Vagina (tissue), 2 donors: Measurements from ENCODE around the gene DNAH12.

Experiments used
- CTCF ChIP-seq, 3 experiments: fragments of 450-650 bp in 2 of 3; fragments of 200-600 bp in 1 of 3; sonication (generic) in 1 of 3; IDR thresholded peaks; one replicate each; pipeline ENCODE4 v1.5.1; 2017 to 2019; ENCODE audit warnings: antibody characterized with exemption in 3 of 3, mild to moderate bottlenecking in 2 of 3, moderate library complexity in 2 of 3
- POLR2A ChIP-seq, 2 donors: fragments of 450-650 bp; IDR thresholded peaks; one replicate each; pipeline ENCODE4 v1.6.1; 2017; ENCODE audit warnings: antibody characterized with exemption in 2 of 2, mild to moderate bottlenecking in 2 of 2, moderate library complexity in 2 of 2

DNA sequence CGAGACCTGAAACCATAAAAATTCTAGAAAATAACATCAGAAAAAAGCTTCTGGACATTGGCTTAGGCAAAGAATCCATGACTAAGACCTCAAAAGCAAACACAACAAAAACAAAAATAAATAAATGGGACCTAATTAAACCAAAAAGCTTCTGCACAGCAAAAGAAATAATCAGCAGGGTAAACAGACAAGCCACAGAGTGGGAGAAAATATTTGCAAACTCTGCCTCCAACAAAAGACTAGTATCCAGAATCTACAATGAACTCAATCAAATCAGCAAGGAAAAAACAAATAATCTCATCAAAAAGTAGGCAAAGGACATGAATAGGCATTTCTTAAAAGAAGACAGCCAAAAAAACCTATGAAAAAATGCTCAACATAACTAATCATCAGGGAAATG lies 59.6 kb downstream of the DNAH12 start:
- TF ChIP-seq CTCF (IDR thresholded peaks at IDR 0.05) (no peak), POLR2A (IDR thresholded peaks at IDR 0.05) (no peak)
